ENCODE measurements around the gene TYMP.

TYMP gene

GRCh38 chr22:50563413-50564160, 33.8 kb upstream of the TYMP start:
- DNase-seq (ENCODE audit: low read depth in 1 of 2, low spot score in 1 of 2), result no peak

GRCh38 chr22:50562523-50563412, 33.0 kb upstream of the TYMP start, which contains the start of gene SYCE3:
Gene SYCE3, minus strand, starts transcription at chr22:50562919. Its CDS starts 6,514 bp downstream, at chr22:50556405.
- DNase-seq (ENCODE audit: low read depth in 1 of 2, low spot score in 1 of 2), result peak; percentile 94 to 95

GRCh38 chr22:50561401-50562358, 31.9 kb upstream of the TYMP start:
- DNase-seq (ENCODE audit: low read depth in 1 of 2, low spot score in 1 of 2), result no peak

GRCh38 chr22:50560034-50560433, 30.2 kb upstream of the TYMP start:
- no peak for DNase-seq (ENCODE audit: low read depth in 1 of 2, low spot score in 1 of 2)

GRCh38 chr22:50556703-50557102, 26.9 kb upstream of the TYMP start:
- DNase-seq (ENCODE audit: low read depth in 1 of 2, low spot score in 1 of 2), result no peak

- no peak for DNase-seq (ENCODE audit: low read depth in 1 of 2, low spot score in 1 of 2)
Measured at GRCh38 chr22:50553310-50553709, 23.5 kb upstream of the TYMP start.

GRCh38 chr22:50551160-50551752, 21.4 kb upstream of the TYMP start:
- DNase-seq (ENCODE audit: low read depth in 1 of 2, low spot score in 1 of 2), result no peak

GRCh38 chr22:50550395-50550794, 20.6 kb upstream of the TYMP start:
- no peak for DNase-seq (ENCODE audit: low read depth in 1 of 2, low spot score in 1 of 2)

- DNase-seq (ENCODE audit: low read depth in 1 of 2, low spot score in 1 of 2), result no peak
Measured at GRCh38 chr22:50548921-50549790, 19.3 kb upstream of the TYMP start.

- DNase-seq (ENCODE audit: low read depth in 1 of 2, low spot score in 1 of 2), result peak; percentile 43 to 51
Measured at GRCh38 chr22:50548040-50548920, 18.5 kb upstream of the TYMP start.

- no peak for DNase-seq (ENCODE audit: low read depth in 1 of 2, low spot score in 1 of 2)
Measured at GRCh38 chr22:50547263-50547985, 17.6 kb upstream of the TYMP start.

- DNase-seq (ENCODE audit: low read depth in 1 of 2, low spot score in 1 of 2), result no peak
Measured at GRCh38 chr22:50546326-50547262, 16.8 kb upstream of the TYMP start.

- no peak for DNase-seq (ENCODE audit: low read depth in 1 of 2, low spot score in 1 of 2)
Measured at GRCh38 chr22:50545522-50546325, 15.9 kb upstream of the TYMP start, which contains the start of gene KLHDC7B. Gene KLHDC7B, plus strand, starts transcription at chr22:50545899. Its CDS starts 345 bp downstream, at chr22:50546244.

- DNase-seq (ENCODE audit: low read depth in 1 of 2, low spot score in 1 of 2), result no peak
Measured at GRCh38 chr22:50544746-50545253, 15.0 kb upstream of the TYMP start.

- peak; percentile 66 to 73 for DNase-seq (ENCODE audit: low read depth in 1 of 2, low spot score in 1 of 2)
Measured at GRCh38 chr22:50544078-50544745, 14.4 kb upstream of the TYMP start.

All from activated T-helper 1 cell treated with anti-CD3 and anti-CD28 coated beads, Interleukin-2, amount 50 U/mL, for 16 hours (primary cell).